ENCODE data around the gene CXCR5.

The CXCR5 gene

DNA sequence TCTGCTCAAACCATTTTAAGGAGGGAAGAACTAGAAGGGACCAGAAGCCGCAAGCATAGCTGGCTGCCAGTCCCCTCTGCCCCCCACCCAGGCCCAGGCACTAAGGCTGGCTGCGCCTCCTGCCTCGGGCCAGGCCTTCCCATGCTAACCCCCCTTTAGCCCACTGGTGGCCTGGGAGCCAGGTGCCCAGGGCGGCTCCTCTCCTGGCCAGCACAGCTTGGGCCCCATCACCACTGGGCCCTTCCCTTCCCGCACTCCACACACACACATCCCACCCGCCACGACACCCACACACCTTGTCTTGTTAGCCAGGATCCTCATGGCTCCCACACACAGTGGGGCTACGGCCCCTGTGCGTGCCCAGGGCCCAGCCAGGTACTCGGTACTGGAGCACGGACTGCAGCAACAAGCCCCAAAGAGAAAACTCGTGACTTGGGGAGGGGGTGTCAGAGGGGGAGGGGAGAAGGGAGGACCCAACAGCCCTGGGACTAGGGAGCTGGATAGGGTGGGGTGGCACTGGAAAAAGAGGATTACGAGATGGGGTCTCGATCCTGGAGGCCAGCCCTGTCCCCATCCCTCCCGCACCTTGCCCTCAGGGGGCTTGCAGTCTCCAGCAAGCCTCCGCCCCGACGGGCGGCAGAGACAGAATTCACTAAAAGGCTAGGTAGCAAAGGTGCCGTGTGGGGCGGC, 26.1 kb downstream of the CXCR5 start:
- ChIA-PET POLR2A (interaction anchor here (1.1 to 4.1 kb wide), 5 partner anchors 10 to 119 kb away, joined by 3 to 49 read pairs (median 10); partner anchors contain the start of gene DDX6), CTCF (interaction anchor here (1.4 to 8.5 kb wide), 6 partner anchors 15 to 220 kb away, joined by 6 to 71 read pairs (median 7); partner anchors contain the start of gene UPK2)
- TF ChIP-seq, protein P1, sequence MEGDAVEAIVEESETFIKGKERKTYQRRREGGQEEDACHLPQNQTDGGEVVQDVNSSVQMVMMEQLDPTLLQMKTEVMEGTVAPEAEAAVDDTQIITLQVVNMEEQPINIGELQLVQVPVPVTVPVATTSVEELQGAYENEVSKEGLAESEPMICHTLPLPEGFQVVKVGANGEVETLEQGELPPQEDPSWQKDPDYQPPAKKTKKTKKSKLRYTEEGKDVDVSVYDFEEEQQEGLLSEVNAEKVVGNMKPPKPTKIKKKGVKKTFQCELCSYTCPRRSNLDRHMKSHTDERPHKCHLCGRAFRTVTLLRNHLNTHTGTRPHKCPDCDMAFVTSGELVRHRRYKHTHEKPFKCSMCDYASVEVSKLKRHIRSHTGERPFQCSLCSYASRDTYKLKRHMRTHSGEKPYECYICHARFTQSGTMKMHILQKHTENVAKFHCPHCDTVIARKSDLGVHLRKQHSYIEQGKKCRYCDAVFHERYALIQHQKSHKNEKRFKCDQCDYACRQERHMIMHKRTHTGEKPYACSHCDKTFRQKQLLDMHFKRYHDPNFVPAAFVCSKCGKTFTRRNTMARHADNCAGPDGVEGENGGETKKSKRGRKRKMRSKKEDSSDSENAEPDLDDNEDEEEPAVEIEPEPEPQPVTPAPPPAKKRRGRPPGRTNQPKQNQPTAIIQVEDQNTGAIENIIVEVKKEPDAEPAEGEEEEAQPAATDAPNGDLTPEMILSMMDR (IDR thresholded peaks at IDR 0.05; ENCODE audit: insufficient read depth, low read length, missing control alignments) = no peak
- DNase-seq (ENCODE audit: low read depth, low spot score) = no peak
- peak overlapping the region; percentile 55 for H3K4me3 ChIP-seq (ENCODE audit: low read depth, low read length)

DNA sequence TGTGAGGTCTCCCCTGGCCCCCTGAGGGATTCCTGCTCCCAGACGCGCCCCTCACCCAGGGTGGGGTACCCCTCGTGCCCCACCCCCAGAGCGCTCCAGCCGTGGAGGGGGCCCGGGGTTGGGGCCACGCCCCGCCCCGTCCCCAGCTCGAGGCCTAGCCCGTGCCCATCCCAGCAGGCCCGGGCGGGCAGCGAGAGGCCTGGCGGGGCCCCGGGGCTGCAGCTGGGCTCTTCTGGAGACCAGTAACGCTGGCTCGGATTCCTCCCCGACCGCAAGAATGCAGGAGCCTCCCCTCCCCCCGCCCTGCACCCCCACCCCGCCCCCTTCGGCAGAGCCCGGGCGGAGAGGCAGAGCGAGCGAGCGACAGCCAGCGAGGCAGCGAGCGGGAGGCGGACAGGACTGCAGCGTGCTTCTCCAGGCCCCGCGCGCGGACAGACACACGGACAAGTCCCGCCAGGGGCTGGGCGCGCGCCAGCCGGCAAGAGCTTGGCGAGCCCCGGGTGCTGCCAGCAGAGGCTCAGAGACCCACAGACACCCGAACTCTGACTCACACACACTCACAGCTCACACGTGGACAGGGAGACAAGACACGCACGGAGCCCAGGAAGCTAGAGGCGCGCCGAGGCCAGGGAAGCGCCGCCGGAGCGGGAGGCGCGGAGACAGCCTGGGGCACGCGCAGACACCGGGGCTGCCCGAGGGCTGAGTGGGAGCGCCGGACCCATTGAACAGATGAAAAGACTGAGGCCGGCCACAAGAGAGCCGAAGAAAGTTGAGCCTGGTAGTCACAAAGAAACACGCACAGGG, 26.8 kb downstream of the CXCR5 start:
- no peak for DNase-seq (ENCODE audit: low read depth, low spot score)
- H3K4me3 ChIP-seq (ENCODE audit: low read depth, low read length) = peak overlapping the region; percentile 55
- TF ChIP-seq, protein P1 (IDR thresholded peaks at IDR 0.05; ENCODE audit: insufficient read depth, low read length, missing control alignments) = no peak
- POLR2A ChIA-PET = interaction anchor here (0.6 to 4.1 kb wide), 4 partner anchors 15 to 184 kb away, joined by 4 to 49 read pairs (median 26); partner anchors contain the start of gene DDX6
- CTCF ChIA-PET = interaction anchor here (1.6 to 1.8 kb wide), 2 partner anchors 15 to 221 kb away, joined by 7 read pairs; no protein-coding TSS in a partner anchor

DNA sequence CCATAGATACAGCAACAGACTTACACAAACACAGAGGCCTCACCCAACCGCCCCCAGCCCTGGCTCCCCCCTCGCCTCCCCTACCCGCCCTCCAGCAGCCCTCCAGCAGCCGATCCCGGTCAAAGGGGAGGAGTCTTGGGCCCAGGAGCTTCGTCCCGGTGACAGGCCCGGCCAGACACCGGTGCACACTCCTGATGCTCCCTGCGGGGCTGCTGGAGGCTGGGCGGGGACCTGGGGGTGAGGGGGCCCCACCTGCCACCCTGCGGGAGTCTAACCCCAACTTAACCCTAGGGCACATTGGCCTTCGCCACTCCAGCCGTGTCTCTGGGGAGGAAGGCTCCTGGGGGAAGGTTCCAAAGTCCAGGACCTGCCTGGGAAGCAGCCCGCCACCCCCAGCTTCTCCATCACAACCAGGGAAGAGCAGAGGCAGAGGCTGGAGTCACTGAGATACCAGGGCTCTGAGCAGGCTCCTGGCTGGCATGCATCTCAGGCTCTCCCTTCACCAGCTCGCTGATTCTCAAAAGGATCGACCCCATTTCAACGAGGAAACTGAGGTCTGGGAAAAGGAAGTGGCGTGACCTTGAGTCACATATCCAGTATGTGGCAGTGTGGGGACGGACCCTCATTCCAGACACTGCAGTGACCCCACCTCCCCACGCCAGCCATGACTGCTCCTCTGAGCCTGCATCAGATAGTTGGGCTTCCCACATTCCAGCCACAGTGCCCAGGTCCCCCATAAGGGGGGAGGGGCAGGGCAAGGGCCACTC, 27.6 kb downstream of the CXCR5 start:
- peak overlapping the region; percentile 51 for H3K4me3 ChIP-seq (ENCODE audit: low read depth, low read length)
- TF ChIP-seq, protein P1 (IDR thresholded peaks at IDR 0.05; ENCODE audit: insufficient read depth, low read length, missing control alignments) = no peak
- DNase-seq (ENCODE audit: low read depth, low spot score) = no peak
- POLR2A ChIA-PET = interaction anchor here (0.6 to 4.1 kb wide), 7 partner anchors 16 to 292 kb away, joined by 3 to 49 read pairs (median 10); partner anchors contain the start of gene DDX6
- CTCF ChIA-PET = interaction anchor here (1.4 to 1.8 kb wide), 3 partner anchors 16 to 221 kb away, joined by 5 to 7 read pairs (median 7); no protein-coding TSS in a partner anchor

- peak overlapping the region; percentile 51 for H3K4me3 ChIP-seq (ENCODE audit: low read depth, low read length)
- no peak for DNase-seq (ENCODE audit: low read depth, low spot score)
- TF ChIP-seq, protein P1 (IDR thresholded peaks at IDR 0.05; ENCODE audit: insufficient read depth, low read length, missing control alignments) = no peak
- ChIA-PET POLR2A (interaction anchor here (1.0 to 4.1 kb wide), 5 partner anchors 16 to 293 kb away, joined by 4 to 49 read pairs (median 10); partner anchors contain the start of gene DDX6), CTCF (interaction anchor here (0.6 to 1.4 kb wide), 2 partner anchors 11 to 45 kb away, joined by 3 to 5 read pairs; no protein-coding TSS in a partner anchor)
These were observed 28.4 kb downstream of the CXCR5 start for GRCh38 chr11:118911880-118912741.

GRCh38 chr11:118912742-118913410, 29.2 kb downstream of the CXCR5 start:
- ChIA-PET POLR2A (interaction anchor here (1.0 to 4.1 kb wide), 4 partner anchors 16 to 122 kb away, joined by 4 to 49 read pairs (median 11); partner anchors contain the start of gene DDX6), CTCF (interaction anchor here (0.6 to 1.4 kb wide), 2 partner anchors 12 to 44 kb away, joined by 3 to 5 read pairs; no protein-coding TSS in a partner anchor)
- TF ChIP-seq, protein P1 (IDR thresholded peaks at IDR 0.05; ENCODE audit: insufficient read depth, low read length, missing control alignments) = no peak
- no peak for DNase-seq (ENCODE audit: low read depth, low spot score)
- H3K4me3 ChIP-seq (ENCODE audit: low read depth, low read length) = no peak overlapping the region
